GM19438 (cell line): ENCODE data around the gene ITGA4.
A peak's percentile ranks its signal among the peaks of the same experiment; 100 is the strongest.
"Not testable (repeated sequence)": the region's sequence is repeated elsewhere in the genome, so short reads cannot be mapped to it uniquely, and the experiment has no call there.

ENCODE experiments used
- ATAC-seq: cut with Tn5 transposase; IDR thresholded peaks from one replicate; pipeline ENCODE4 v1.9.1; 2021; ENCODE audit warnings: low read depth; ENCODE audit not compliant: unreplicated experiment

The ITGA4 gene

DNA sequence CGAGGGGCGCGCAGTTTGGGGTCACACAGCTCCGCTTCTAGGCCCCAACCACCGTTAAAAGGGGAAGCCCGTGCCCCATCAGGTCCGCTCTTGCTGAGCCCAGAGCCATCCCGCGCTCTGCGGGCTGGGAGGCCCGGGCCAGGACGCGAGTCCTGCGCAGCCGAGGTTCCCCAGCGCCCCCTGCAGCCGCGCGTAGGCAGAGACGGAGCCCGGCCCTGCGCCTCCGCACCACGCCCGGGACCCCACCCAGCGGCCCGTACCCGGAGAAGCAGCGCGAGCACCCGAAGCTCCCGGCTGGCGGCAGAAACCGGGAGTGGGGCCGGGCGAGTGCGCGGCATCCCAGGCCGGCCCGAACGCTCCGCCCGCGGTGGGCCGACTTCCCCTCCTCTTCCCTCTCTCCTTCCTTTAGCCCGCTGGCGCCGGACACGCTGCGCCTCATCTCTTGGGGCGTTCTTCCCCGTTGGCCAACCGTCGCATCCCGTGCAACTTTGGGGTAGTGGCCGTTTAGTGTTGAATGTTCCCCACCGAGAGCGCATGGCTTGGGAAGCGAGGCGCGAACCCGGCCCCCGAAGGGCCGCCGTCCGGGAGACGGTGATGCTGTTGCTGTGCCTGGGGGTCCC is at the start of gene ITGA4:
TSS of gene ITGA4 (plus strand) at position 266 of the 620 bp plus-strand sequence. CDS start at position 535, 269 bp downstream.
- peak; percentile 72 for ATAC-seq

DNA sequence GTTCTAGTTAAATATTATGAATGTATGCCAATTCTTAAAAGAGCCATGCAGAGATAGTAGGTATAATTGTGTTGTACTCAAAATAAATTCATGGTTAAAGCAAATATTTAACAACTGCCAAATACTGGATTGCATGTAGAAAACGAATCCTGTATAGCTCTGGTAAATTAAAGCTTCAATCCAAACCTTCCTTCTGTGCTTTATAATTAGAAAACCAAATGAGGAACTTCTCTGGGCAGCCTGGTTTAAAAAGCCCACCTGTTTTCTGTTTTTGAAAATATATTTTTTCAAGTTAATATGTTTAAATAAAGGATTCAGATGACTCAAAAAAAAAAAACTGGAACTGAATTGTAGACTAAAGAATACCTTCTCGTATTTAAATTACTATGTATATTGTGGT is 48.3 kb upstream of the ITGA4 start:
- no peak for ATAC-seq

GRCh38 chr2:181411105-181411849 is 45.9 kb upstream of the ITGA4 start:
- peak; percentile 97 for ATAC-seq

GRCh38 chr2:181419129-181419855 is 37.9 kb upstream of the ITGA4 start:
- ATAC-seq: no peak

- no peak for ATAC-seq
Observed at GRCh38 chr2:181420259-181421130, 36.7 kb upstream of the ITGA4 start.

GRCh38 chr2:181421131-181421458 is 36.1 kb upstream of the ITGA4 start:
- ATAC-seq: no peak

GRCh38 chr2:181421464-181421863 is 35.7 kb upstream of the ITGA4 start:
- ATAC-seq: no peak

DNA sequence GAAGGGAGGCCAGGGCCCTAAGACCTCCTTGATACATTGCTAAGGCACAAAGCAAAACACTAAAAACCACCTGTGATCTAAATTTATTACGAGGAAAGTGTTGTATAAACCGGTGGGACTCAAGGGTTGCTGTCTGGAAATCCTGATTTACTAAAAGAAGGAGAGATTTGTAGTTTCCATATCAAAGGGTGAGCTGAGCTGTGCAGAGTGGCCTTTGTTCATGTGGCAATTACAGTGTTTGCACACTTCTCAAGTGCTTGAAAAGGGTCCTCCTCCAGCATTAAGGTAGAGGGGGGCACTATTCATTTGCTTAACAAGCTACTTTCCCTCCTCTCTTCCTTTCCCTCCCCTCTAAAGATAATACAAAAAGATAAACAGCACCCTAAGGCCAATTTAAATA is 30.5 kb upstream of the ITGA4 start:
- no peak for ATAC-seq

DNA sequence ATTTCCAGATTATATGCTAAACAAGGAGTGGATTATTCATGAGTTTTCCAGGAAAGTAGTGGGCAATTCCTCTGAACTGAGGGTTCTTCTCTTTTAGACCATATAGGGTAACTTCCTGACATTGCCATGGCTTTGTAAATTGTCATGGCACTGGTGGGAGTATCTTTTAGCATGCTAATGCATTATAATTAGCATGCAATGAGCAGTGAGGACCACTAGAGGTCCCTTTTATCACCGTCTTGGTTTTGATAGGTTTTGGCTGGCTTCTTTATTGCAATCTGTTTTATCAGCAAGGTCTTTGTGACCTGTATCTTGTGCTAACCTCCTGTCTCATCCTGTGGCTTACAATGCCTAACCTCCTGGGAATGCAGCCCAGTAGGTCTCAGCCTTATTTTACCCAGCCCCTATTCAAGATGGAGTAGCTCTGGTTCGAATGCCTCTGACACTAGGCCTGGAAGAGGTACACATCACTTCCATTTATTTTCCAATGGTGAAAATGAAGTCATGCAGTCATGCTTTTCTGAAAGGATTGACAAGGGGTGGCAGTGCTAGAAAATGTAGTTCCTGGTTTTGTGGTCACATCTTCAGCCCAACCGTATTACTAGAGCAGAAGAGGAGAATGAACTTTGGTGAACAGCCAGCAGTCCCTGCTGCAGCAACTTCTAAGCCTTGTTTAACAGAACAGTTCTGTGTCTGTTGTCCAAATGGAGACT is 26.6 kb upstream of the ITGA4 start:
- no peak for ATAC-seq

DNA sequence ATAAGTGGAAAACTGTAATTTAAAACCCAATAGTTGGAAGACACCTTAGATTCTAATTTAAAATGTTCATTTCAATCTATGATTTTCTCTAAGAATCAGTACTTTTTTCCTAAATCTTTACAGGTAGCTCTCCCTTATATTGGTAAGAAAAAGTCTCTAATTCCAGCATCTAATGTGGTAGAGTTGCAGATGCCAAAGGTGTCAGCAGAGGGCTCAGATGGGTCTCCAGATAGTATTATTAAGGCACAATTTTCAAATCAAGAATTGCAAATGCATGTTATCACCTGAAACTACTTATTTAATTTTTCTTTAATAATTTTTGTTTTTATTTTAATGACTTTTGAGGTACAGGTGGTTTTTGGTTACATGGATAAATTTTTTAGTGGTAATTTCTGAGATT is 25.5 kb upstream of the ITGA4 start:
- no peak for ATAC-seq

DNA sequence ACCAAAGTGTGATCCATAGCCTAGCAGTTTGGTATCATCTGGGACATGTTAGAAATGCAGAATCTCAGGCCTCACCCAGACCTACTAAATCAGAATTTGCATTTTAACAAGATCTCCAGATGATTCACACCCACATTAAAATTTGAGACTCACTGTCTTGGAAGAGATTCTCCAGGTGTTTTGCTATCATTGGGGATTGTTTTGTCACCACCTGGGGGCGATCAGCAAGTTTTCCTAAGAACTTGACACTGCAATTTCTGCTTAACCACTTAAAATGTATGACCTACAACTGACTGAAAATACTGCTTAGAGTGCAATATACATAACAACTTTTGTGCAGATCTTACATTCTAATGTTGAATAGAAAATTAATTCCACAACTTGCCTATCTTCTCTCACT is 18.9 kb upstream of the ITGA4 start:
- ATAC-seq: no peak

DNA sequence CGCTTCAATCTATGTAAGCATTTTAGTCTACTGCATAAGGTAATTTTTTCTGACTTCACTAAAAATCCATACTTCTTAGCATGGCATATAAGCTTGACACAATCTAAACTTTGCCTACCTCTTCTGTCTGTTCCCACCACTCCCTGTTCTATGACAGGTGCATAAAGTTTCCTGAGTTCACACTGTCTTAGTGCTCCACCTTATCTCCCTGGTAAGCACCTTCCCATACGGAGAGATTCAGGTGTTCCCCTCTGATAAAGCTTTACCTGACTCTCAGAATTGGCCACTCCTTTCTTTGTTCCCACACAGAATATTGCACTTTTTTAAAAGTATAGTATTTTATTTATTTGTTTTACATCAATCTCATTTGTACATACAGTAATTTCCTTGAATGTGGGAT is 16.8 kb upstream of the ITGA4 start:
- ATAC-seq: no peak

DNA sequence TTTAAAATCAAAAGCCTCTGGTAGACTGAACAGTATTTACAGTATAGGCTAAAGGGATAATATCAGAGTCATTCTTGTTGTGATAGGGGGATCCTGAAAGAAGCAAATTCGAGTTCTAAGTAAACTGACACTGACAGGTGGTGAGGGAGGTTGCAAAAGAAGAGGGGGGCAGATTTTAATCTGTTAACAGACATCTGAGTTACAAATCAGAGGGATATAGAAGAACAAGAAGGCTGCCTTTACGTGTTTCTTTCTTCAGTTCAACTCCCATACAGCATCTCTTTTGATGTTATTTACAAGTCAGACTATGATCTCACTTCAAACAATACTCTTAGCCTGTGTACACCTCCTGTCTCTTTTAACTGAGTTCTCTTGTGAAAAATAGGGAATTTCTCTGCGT is 16.3 kb upstream of the ITGA4 start:
- ATAC-seq: no peak

DNA sequence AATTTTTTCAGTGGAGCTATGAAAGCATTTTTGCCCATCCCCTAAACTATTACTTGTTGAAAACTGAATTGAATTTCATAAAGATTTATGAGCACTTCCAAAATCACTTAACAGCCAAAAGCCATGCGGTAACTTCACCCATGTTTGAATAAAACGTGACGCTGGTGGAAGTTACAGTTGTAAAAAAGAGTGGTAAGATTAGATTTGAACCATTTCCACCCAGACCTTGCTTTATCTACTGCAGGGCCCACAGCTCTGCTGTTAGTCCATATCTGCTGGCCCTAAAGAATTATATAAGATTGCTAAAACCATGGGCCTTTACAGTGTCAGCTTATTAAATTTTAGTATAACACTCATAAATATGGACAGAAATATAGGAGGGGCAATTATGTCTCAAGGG is 15.5 kb upstream of the ITGA4 start:
- no peak for ATAC-seq

DNA sequence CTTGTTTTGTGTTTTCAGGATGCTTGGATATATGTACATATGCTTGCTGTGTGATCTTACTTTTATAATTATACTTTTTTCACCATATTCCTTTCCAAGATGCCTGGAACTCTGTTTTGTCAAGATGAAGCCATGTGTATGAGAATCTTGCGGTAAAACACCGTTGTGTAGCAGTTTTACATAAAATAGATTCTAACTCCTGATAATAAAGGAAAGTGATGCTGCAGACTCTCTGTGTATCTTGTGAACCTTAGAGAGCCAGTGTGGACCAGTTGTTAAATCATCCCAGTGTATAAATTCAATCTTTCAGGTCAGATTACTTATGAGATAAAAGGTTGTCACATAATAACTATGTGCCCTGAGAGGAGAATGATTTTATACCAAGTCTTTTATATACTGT is 12.5 kb upstream of the ITGA4 start:
- ATAC-seq: no peak

- ATAC-seq: no peak
Observed at GRCh38 chr2:181446985-181447384, 10.2 kb upstream of the ITGA4 start.

DNA sequence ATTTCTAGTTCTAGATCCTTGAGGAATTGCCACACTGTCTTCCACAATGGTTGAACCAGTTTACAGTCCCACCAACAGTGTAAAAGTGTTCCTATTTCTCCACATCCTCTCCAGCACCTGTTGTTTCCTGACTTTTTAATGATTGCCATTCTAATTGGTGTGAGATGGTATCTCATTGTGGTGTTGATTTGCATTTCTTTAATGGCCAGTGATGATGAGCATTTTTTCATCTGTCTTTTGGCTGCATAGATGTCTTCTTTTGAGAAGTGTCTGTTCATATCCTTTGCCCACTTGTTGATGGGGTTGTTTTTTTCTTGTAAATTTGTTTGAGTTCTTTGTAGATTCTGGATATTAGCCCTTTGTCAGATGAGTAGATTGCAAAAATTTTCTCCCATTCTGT is 7.9 kb upstream of the ITGA4 start:
- ATAC-seq: not testable (repeated sequence)

DNA sequence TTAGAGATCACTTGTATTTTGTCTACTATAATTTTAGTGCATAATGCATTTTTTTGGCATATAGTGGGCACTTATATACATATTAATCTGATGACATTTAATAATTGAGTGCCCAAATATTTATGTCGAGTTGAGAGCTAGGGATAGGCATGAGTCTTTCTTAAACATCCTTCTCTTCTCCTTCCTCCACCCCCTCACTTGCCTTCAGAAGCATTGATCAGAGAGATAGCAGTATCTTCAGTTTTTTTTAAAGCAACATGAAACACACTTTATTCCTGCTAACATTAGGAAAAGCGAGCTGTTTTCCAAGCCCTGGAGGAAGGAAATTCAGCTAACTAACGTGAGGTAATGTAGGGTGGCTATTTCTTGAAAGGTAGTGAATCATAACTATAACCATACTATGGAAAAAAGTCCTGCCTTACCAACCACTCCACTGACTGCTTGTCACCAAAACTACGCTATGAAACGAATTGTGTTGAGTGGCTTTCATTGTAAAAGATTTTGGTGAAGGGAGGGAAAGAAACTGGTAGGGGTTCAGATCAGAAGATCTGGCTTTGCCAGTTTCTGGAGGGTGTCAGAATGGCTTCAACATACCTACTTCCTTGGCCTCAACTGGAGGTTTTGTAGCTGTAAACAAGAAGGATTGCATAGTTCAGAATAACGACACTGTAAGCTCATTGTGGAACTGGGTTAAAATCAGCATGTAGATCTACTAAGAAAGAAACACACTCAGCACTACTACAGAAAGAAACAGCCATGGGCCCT is 2.3 kb upstream of the ITGA4 start:
- no peak for ATAC-seq

DNA sequence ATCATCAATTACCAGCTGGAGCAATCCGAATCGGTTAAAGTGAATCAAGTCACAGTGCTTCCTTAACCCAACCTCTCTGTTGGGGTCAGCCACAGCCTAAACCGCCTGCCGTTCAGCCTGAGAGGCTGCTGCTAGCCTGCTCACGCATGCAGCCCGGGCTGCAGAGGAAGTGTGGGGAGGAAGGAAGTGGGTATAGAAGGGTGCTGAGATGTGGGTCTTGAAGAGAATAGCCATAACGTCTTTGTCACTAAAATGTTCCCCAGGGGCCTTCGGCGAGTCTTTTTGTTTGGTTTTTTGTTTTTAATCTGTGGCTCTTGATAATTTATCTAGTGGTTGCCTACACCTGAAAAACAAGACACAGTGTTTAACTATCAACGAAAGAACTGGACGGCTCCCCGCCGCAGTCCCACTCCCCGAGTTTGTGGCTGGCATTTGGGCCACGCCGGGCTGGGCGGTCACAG is 496 bp upstream of the ITGA4 start:
- ATAC-seq: peak; percentile 76
